ENCODE measurements around the gene CDH23. TPM values are rescaled to one million over a fixed set of nuclear protein-coding genes. Genes with fewer than 3 reads are reported as not detected.

Gene CDH23
- total and polyA plus RNA-seq, 10 of the 15 experiments (the other 5 are each of a cell fraction or from before 2014, with no cell fraction given), result 0.09 to 0.40 (median 0.15) TPM; not detected in 1

- intact Hi-C loops (cut with micrococcal nuclease; ENCODE audit: unreplicated experiment) (no loop called here), in situ Hi-C loops (cut with MboI) (no loop called here)
- H3K9me3 ChIP-seq (replicated peaks; ENCODE audit: control insufficient read depth, insufficient read depth, low read length), result no peaks in the 10 kb centered on the region
- H3K4me2 ChIP-seq (ENCODE audit: control insufficient read depth, insufficient read depth), result no peak overlapping the region
- H2AFZ ChIP-seq (ENCODE audit: control insufficient read depth, low read depth, low read length), result no peak overlapping the region
- no peak for TF ChIP-seq FOXM1 (IDR thresholded peaks at IDR 0.05; ENCODE audit: low read depth, low read length)
- no peak for TF ChIP-seq NBN (IDR thresholded peaks at IDR 0.05)
- no peak for TF ChIP-seq RELA (IDR thresholded peaks at IDR 0.05; ENCODE audit: borderline replicate concordance, partially characterized antibody)
- no peak for TF ChIP-seq ZNF207 (IDR thresholded peaks at IDR 0.05; ENCODE audit: borderline replicate concordance)
- TF ChIP-seq CBFB (IDR thresholded peaks at IDR 0.05; ENCODE audit: low read depth), result no peak
- TF ChIP-seq TARDBP (IDR thresholded peaks at IDR 0.05; ENCODE audit: borderline replicate concordance), result no peak
- TF ChIP-seq TCF3 (IDR thresholded peaks at IDR 0.05; ENCODE audit: borderline replicate concordance, insufficient read depth, low read depth, low read length), result no peak
- TF ChIP-seq JUND (IDR thresholded peaks at IDR 0.05; ENCODE audit: low read depth, low read length), result no peak
- TF ChIP-seq CEBPZ (IDR thresholded peaks at IDR 0.05; ENCODE audit: low read depth, low read length), result no peak
- H3K79me2 ChIP-seq (ENCODE audit: control insufficient read depth, insufficient read depth, low read length), result no peaks in the 10 kb centered on the region
- no peaks in the 10 kb centered on the region for H4K20me1 ChIP-seq (ENCODE audit: control insufficient read depth, insufficient read depth)
- DNase-seq (ENCODE audit: low read depth, low spot score) (no peak), FAIRE-seq (no peak), ATAC-seq (no peak)
- POLR2A ChIA-PET, result no interaction called here
- RAD21 ChIA-PET (ENCODE audit: unreplicated experiment), result no interaction called here
- SMC1A ChIA-PET (ENCODE audit: uncharacterized antibody, unreplicated experiment), result interaction anchor here (0.6 to 0.8 kb wide), 2 partner anchors 8 to 74 kb away, joined by 3 to 4 read pairs; no protein-coding TSS in a partner anchor
- H3K4me1 ChIP-seq (ENCODE audit: control insufficient read depth, insufficient read depth, low read length), result no peaks in the 10 kb centered on the region
- no peak overlapping the region for H3K27ac ChIP-seq (ENCODE audit: control insufficient read depth, insufficient read depth)
- H3K36me3 ChIP-seq (ENCODE audit: control insufficient read depth in 2 of 2, insufficient read depth in 2 of 2, low read length in 1 of 2), result no peaks in the 10 kb centered on the region
- H3K27me3 ChIP-seq (replicated peaks in 1 of 2; ENCODE audit: control insufficient read depth in 2 of 2, insufficient read depth in 2 of 2, low read length in 1 of 2), result peaks cover 1 to 3% of the 10 kb centered on the region in 2 experiments; a peak in 3 of 4 replicates
- CTCF ChIA-PET, result interaction anchor here (1.2 kb wide), 1 partner anchor 14 kb away, joined by 3 read pairs; no protein-coding TSS in a partner anchor
- H3K4me3 ChIP-seq, result no peak overlapping the region
- BruUV-seq (replicated peaks), result no TSS peak
- no peak overlapping the region for H3K9ac ChIP-seq (ENCODE audit: control insufficient read depth, insufficient read depth, low read length)
- WGBS (ENCODE audit: insufficient coverage, insufficient replicate concordance, low lambda C conversion rate, missing lambda C conversion rate), result 26% methylated on average over 10 of the region's 10 CpGs
Observed at GRCh38 chr10:71545001-71545400, 148.3 kb downstream of the CDH23 start.

All from GM12878 (cell line).